HepG2 (cell line): ENCODE measurements around the gene FXYD5. TPM values are rescaled to one million over a fixed set of nuclear protein-coding genes. Genes with fewer than 3 reads are reported as not detected.

Experiments
- ADNP ChIP-seq: sonication (generic); formaldehyde crosslinking; IDR thresholded peaks from 2 replicates; pipeline ENCODE4 v1.4.0; 2020; ENCODE audit warnings: missing genetic modification reagents
- ARID4A ChIP-seq: sonication (generic); formaldehyde crosslinking; IDR thresholded peaks from 2 replicates; pipeline ENCODE4 v1.5.0; 2020; ENCODE audit warnings: mild to moderate bottlenecking, missing genetic modification reagents, borderline replicate concordance
- BATF2 ChIP-seq: sonication (generic); formaldehyde crosslinking; IDR thresholded peaks from 2 replicates; pipeline ENCODE4 v1.8.0; 2022; ENCODE audit warnings: mild to moderate bottlenecking, missing genetic modification reagents, moderate library complexity
- CEBPZ ChIP-seq: IDR thresholded peaks from 2 replicates; pipeline ENCODE4 v1.6.1; 2012; ENCODE audit warnings: low read length, improper control_type of control experiment
- KLF12 ChIP-seq: sonication (generic); formaldehyde crosslinking; IDR thresholded peaks from 2 replicates; pipeline ENCODE4 v1.4.0; 2020; ENCODE audit warnings: missing genetic modification reagents, borderline replicate concordance
- LCORL ChIP-seq, 2 experiments: fragments of 450-650 bp in 1 of 2; sonication (generic) in 1 of 2; formaldehyde crosslinking in 1 of 2; IDR thresholded peaks; 2 replicates each; pipeline versions ENCODE4 v1.5.0 to v1.6.1; 2017 to 2020; ENCODE audit warnings: antibody characterized with exemption in 1 of 2, missing genetic modification reagents in 1 of 2
- MAF1 ChIP-seq: sonication (generic); formaldehyde crosslinking; IDR thresholded peaks from 2 replicates; pipeline ENCODE4 v1.5.0; 2020; ENCODE audit warnings: missing genetic modification reagents, borderline replicate concordance
- PBX3 ChIP-seq: sonication (generic); formaldehyde crosslinking; IDR thresholded peaks from 2 replicates; pipeline ENCODE4 v1.8.1; 2023; ENCODE audit warnings: missing genetic modification reagents, inconsistent platforms, borderline replicate concordance
- SMAD9 ChIP-seq: sonication (generic); formaldehyde crosslinking; IDR thresholded peaks from 2 replicates; pipeline ENCODE4 v1.5.1; 2020; ENCODE audit warnings: mild to moderate bottlenecking, missing genetic modification reagents
- ZFY ChIP-seq: sonication (generic); formaldehyde crosslinking; IDR thresholded peaks from 2 replicates; pipeline ENCODE4 v1.4.0; 2020; ENCODE audit warnings: missing genetic modification reagents
- ZNF317 ChIP-seq: sonication (generic); formaldehyde crosslinking; IDR thresholded peaks from 2 replicates; pipeline ENCODE4 v1.5.0; 2020; ENCODE audit warnings: mild to moderate bottlenecking, missing genetic modification reagents
- ZNF501 ChIP-seq: sonication (generic); formaldehyde crosslinking; IDR thresholded peaks from 2 replicates; pipeline ENCODE4 v1.5.1; 2020; ENCODE audit warnings: mild to moderate bottlenecking, moderate library complexity, missing genetic modification reagents
- ZNF713 ChIP-seq: sonication (generic); formaldehyde crosslinking; IDR thresholded peaks from 2 replicates; pipeline ENCODE4 v1.4.0; 2020; ENCODE audit warnings: mild to moderate bottlenecking, missing genetic modification reagents
- polyA plus RNA-seq, 8 experiments: library from polyadenylated mRNA; depleted of rRNA in 3 of 8; stranded (reverse) in 7 of 8; unstranded in 1 of 8; fragments of >200 nt; fragmentation: Illumina TruSeq in 4 of 8; extraction: Trizol in 4 of 8; gene quantifications; 2 replicates each; pipeline versions ENCODE4 v1.2.1 to v1.2.3, GENCODE V29; 2011 to 2016; ENCODE audit warnings: low read depth in 4 of 8, missing spikeins in 1 of 8, mixed read lengths in 1 of 8; ENCODE audit not compliant: insufficient read depth in 1 of 8
- total RNA-seq, 5 experiments: library from RNA; depleted of rRNA; stranded (reverse); fragments of >200 nt; fragmentation: Illumina TruSeq; extraction: Trizol; gene quantifications; 2 replicates each; pipeline ENCODE4 v1.2.3, GENCODE V29; 2016; ENCODE audit warnings: low read depth in 1 of 5

The FXYD5 gene
- total and polyA plus RNA-seq, 2 of the 13 experiments (the other 11 are each of a cell fraction or from before 2014, with no cell fraction given), result 0.65 TPM; not detected in 1

- TF ChIP-seq ARID4A (CRISPR knock-in tag) (no peak), BATF2 (CRISPR knock-in tag) (no peak), ZFY (CRISPR knock-in tag) (0 out of 2 replicates have a peak, but pooled peaks have one; percentile 12), PBX3 (no peak), ZNF713 (CRISPR knock-in tag) (no peak), SMAD9 (CRISPR knock-in tag) (no peak), MAF1 (CRISPR knock-in tag) (no peak), KLF12 (no peak), ZNF317 (no peak), ADNP (CRISPR knock-in tag) (no peak), CEBPZ (no peak), ZNF501 (CRISPR knock-in tag) (no peak), LCORL (IDR thresholded peaks at IDR 0.05) (no peak), LCORL (CRISPR knock-in tag; IDR thresholded peaks at IDR 0.05) (no peak)
Observed at GRCh38 chr19:35128398-35129057, 26.0 kb upstream of the FXYD5 start (continued).
